ENCODE measurements around the gene GPR141.

Gene GPR141

GRCh38 chr7:37781156-37781555 is 97.6 kb downstream of the GPR141 start:
- DNase-seq (ENCODE audit: low spot score in 2 of 2) (no peak), ATAC-seq (replicated peaks; ENCODE audit: extremely low read depth, poor library complexity, severe bottlenecking) (no peak)
- H3K9me3 Mint-ChIP-seq = peaks cover 17% of the 10 kb centered on the region
- H3K27ac Mint-ChIP-seq (ENCODE audit: low read depth) = peak overlapping the region; percentile 24
- peaks cover 9% of the 10 kb centered on the region for H3K4me1 Mint-ChIP-seq
- H3K4me3 Mint-ChIP-seq = no peak overlapping the region
- no peaks in the 10 kb centered on the region for H3K27me3 Mint-ChIP-seq
- H3K36me3 Mint-ChIP-seq (ENCODE audit: insufficient read depth) = peaks cover 1% of the 10 kb centered on the region

- H3K27me3 Mint-ChIP-seq = no peaks in the 10 kb centered on the region
- DNase-seq (ENCODE audit: low spot score in 2 of 2) = no peak
- ATAC-seq (replicated peaks; ENCODE audit: extremely low read depth, poor library complexity, severe bottlenecking) = no peak
- no peak overlapping the region for H3K4me3 Mint-ChIP-seq
- peaks cover 9% of the 10 kb centered on the region for H3K4me1 Mint-ChIP-seq
- peaks cover 1% of the 10 kb centered on the region for H3K36me3 Mint-ChIP-seq (ENCODE audit: insufficient read depth)
- no peak overlapping the region for H3K27ac Mint-ChIP-seq (ENCODE audit: low read depth)
- H3K9me3 Mint-ChIP-seq = peaks cover 11% of the 10 kb centered on the region
Measured at GRCh38 chr7:37782166-37782565, 98.6 kb downstream of the GPR141 start.

GRCh38 chr7:37784015-37784414 is 100.4 kb downstream of the GPR141 start:
- H3K36me3 Mint-ChIP-seq (ENCODE audit: insufficient read depth) = peaks cover 1% of the 10 kb centered on the region

GRCh38 chr7:37786741-37787569 is 103.4 kb downstream of the GPR141 start:
- peaks cover 4% of the 10 kb centered on the region for H3K4me1 Mint-ChIP-seq
- no peak overlapping the region for H3K27ac Mint-ChIP-seq (ENCODE audit: low read depth)
- DNase-seq (ENCODE audit: low spot score in 2 of 2) (no peak), ATAC-seq (replicated peaks; ENCODE audit: extremely low read depth, poor library complexity, severe bottlenecking) (peak; percentile 56)
- H3K9me3 Mint-ChIP-seq = no peaks in the 10 kb centered on the region
- H3K4me3 Mint-ChIP-seq = no peak overlapping the region
- H3K27me3 Mint-ChIP-seq = no peaks in the 10 kb centered on the region
- peaks cover 1% of the 10 kb centered on the region for H3K36me3 Mint-ChIP-seq (ENCODE audit: insufficient read depth)

More at GRCh38 chr7:37784015-37784414, 100.4 kb downstream of the GPR141 start:
- no peak for ATAC-seq (replicated peaks; ENCODE audit: extremely low read depth, poor library complexity, severe bottlenecking)
- Mint-ChIP-seq H3K9me3 (no peaks in the 10 kb centered on the region), H3K27me3 (no peaks in the 10 kb centered on the region), H3K27ac (ENCODE audit: low read depth) (no peak overlapping the region), H3K4me1 (peaks cover 9% of the 10 kb centered on the region), H3K4me3 (no peak overlapping the region)
- DNase-seq (ENCODE audit: low spot score in 2 of 2) = no peak
